ENCODE data around the gene SLC6A11. TPM values are rescaled to one million over a fixed set of nuclear protein-coding genes. Genes with fewer than 3 reads are reported as not detected.

Gene SLC6A11
- total RNA-seq, 4 donors from 2014 or later = 6.2 to 13.4 (median 9.5) TPM

GRCh38 chr3:10976770-10977169 is 160.7 kb downstream of the SLC6A11 start:
- intact Hi-C loops (cut with DNase I) = no loop called here
- 86 to 93% methylated on average over 1 of the region's 1 CpG for WGBS, 2 donors
- no peak for TF ChIP-seq POLR2A (IDR thresholded peaks at IDR 0.05)
- no peak for TF ChIP-seq CTCF (IDR thresholded peaks at IDR 0.05)
- H3K9me3 ChIP-seq = no peaks in the 10 kb centered on the region
- H3K4me1 ChIP-seq = no peaks in the 10 kb centered on the region
- no peak overlapping the region for H3K4me3 ChIP-seq
- DNase-seq = no peak
- H3K27ac ChIP-seq = no peak overlapping the region
- peaks cover 0 to 84% (median 0%) of the 10 kb centered on the region in 4 donors for H3K27me3 ChIP-seq
- H3K36me3 ChIP-seq = no peaks in the 10 kb centered on the region

- Histone ChIP-seq H3K4me3 (no peak overlapping the region), H3K36me3 (no peaks in the 10 kb centered on the region), H3K9me3 (no peaks in the 10 kb centered on the region), H3K27me3 (peaks cover 0 to 75% (median 0%) of the 10 kb centered on the region in 4 donors), H3K4me1 (peaks cover 0 to 12% (median 7%) of the 10 kb centered on the region in 3 donors), H3K27ac (no peak overlapping the region)
- intact Hi-C loops (cut with DNase I) = no loop called here
- TF ChIP-seq CTCF (IDR thresholded peaks at IDR 0.05) = no peak
- TF ChIP-seq POLR2A (IDR thresholded peaks at IDR 0.05) = no peak
- 44 to 48% methylated on average over 6 to 7 of the region's 10 CpGs for WGBS, 2 donors
- DNase-seq = no peak
Measured at GRCh38 chr3:10977892-10978510, 162.0 kb downstream of the SLC6A11 start.

- H3K4me1 ChIP-seq = peaks cover 7 to 22% (median 14%) of the 10 kb centered on the region in 3 donors
- intact Hi-C loops (cut with DNase I) = no loop called here
- 94 to 96% methylated on average over 7 of the region's 7 CpGs for whole genome bisulfite sequencing, 2 donors
- H3K36me3 ChIP-seq = no peaks in the 10 kb centered on the region
- no peaks in the 10 kb centered on the region for H3K9me3 ChIP-seq
- no peak for TF ChIP-seq CTCF (IDR thresholded peaks at IDR 0.05)
- TF ChIP-seq POLR2A (IDR thresholded peaks at IDR 0.05) = no peak
- DNase-seq = no peak
- peaks cover 0 to 66% (median 0%) of the 10 kb centered on the region in 4 donors for H3K27me3 ChIP-seq
- no peak overlapping the region for H3K27ac ChIP-seq
- no peak overlapping the region for H3K4me3 ChIP-seq
Measured at GRCh38 chr3:10978956-10979355, 162.9 kb downstream of the SLC6A11 start.

GRCh38 chr3:10980312-10980711 is 164.3 kb downstream of the SLC6A11 start:
- Histone ChIP-seq H3K36me3 (no peaks in the 10 kb centered on the region), H3K4me1 (peaks cover 7 to 25% (median 14%) of the 10 kb centered on the region in 3 donors), H3K4me3 (no peak overlapping the region), H3K27ac (no peak overlapping the region), H3K9me3 (no peaks in the 10 kb centered on the region), H3K27me3 (peaks cover 0 to 54% (median 0%) of the 10 kb centered on the region in 4 donors)
- no peak for DNase-seq
- WGBS, 2 donors = 82 to 83% methylated on average over 7 of the region's 7 CpGs
- intact Hi-C loops (cut with DNase I) = no loop called here
- TF ChIP-seq POLR2A (IDR thresholded peaks at IDR 0.05) = no peak
- no peak for TF ChIP-seq CTCF (IDR thresholded peaks at IDR 0.05)

GRCh38 chr3:10981031-10981430 is 165.0 kb downstream of the SLC6A11 start:
- TF ChIP-seq POLR2A (IDR thresholded peaks at IDR 0.05) = no peak
- no peak for TF ChIP-seq CTCF (IDR thresholded peaks at IDR 0.05)
- H3K9me3 ChIP-seq = no peaks in the 10 kb centered on the region
- peaks cover 0 to 55% (median 0%) of the 10 kb centered on the region in 4 donors for H3K27me3 ChIP-seq
- no peak overlapping the region for H3K27ac ChIP-seq
- intact Hi-C loops (cut with DNase I) = no loop called here
- no peak for DNase-seq
- H3K36me3 ChIP-seq = no peaks in the 10 kb centered on the region
- no peak overlapping the region for H3K4me3 ChIP-seq
- H3K4me1 ChIP-seq = peaks cover 7 to 25% (median 14%) of the 10 kb centered on the region in 3 donors
- WGBS, 2 donors = 70 to 90% methylated on average over 3 of the region's 3 CpGs

All from esophagus squamous epithelium (tissue), 5 donors.